Heart right ventricle (tissue), 16 donors: Measurements from ENCODE around the gene CDH23. TPM values are rescaled to one million over a fixed set of nuclear protein-coding genes. Genes with fewer than 3 reads are reported as not detected.
A peak's percentile ranks its signal among the peaks of the same experiment; 100 is the strongest.

Source experiments
- ATAC-seq, 8 donors: fragments of 200-7000 bp; cut with Tn5 transposase; one replicate each; pipeline ENCODE4 v1.9.1; 2020; ENCODE audit warnings: mild to moderate bottlenecking in 8 of 8, moderate library complexity in 8 of 8, moderate number of reproducible peaks in 1 of 8
- DNase-seq, 2 donors: peaks; one replicate each; pipeline ENCODE4 v3.0.0-alpha.2; 2020
- H3K27ac ChIP-seq, 10 donors: fragments of 200-600 bp; sonication (generic) in 2 of 10; one replicate each; pipeline versions ENCODE4 v1.5.0 to v1.8.0; 2020 to 2022; ENCODE audit warnings: mild to moderate bottlenecking in 3 of 10
- H3K27me3 ChIP-seq, 7 donors: fragments of 200-600 bp; one replicate each; pipeline ENCODE4 v1.8.0; 2021 to 2022; ENCODE audit warnings: mild to moderate bottlenecking in 2 of 7
- H3K36me3 ChIP-seq, 9 donors: fragments of 200-600 bp; sonication (generic) in 1 of 9; one replicate each; pipeline versions ENCODE4 v1.5.0 to v1.8.0; 2020 to 2022; ENCODE audit warnings: mild to moderate bottlenecking in 2 of 9
- H3K4me1 ChIP-seq, 9 donors: fragments of 200-600 bp; sonication (generic) in 1 of 9; one replicate each; pipeline versions ENCODE4 v1.5.0 to v1.8.0; 2020 to 2022; ENCODE audit warnings: mild to moderate bottlenecking in 4 of 9
- H3K4me3 ChIP-seq, 10 donors: fragments of 200-600 bp; sonication (generic) in 2 of 10; one replicate each; pipeline versions ENCODE4 v1.5.0 to v1.8.0; 2020 to 2022; ENCODE audit warnings: mild to moderate bottlenecking in 7 of 10, moderate library complexity in 2 of 10
- H3K9me3 ChIP-seq, 11 donors: fragments of 200-600 bp in 10 of 11; sonication (generic) in 2 of 11; one replicate each; pipeline versions ENCODE4 v1.5.0 to v1.8.0; 2013 to 2022; ENCODE audit warnings: mild to moderate bottlenecking in 2 of 11, control low read depth in 1 of 11, moderate library complexity in 1 of 11
- CTCF ChIP-seq, 9 donors: fragments of 200-600 bp; sonication (generic) in 2 of 9; IDR thresholded peaks; one replicate each; pipeline versions ENCODE4 v1.5.0 to v1.8.0; 2021 to 2022; ENCODE audit warnings: antibody characterized with exemption in 9 of 9, mild to moderate bottlenecking in 5 of 9, moderate library complexity in 1 of 9
- WGBS, 2 donors: extraction: QIAGEN DNeasy Blood & Tissue Kit; methylation state at CpG; one replicate each; pipeline ENCODE4 v1.1.7; 2013; ENCODE audit warnings: inconsistent platforms in 1 of 2; 5-methylcytosine and 5-hydroxymethylcytosine counted together
- intact Hi-C, 10 donors: fragments of 100-400 bp; cut with DNase I; formaldehyde crosslinking; loops; one replicate each; pipeline versions ENCODE4 v1.11.1 to v1.14.2; 2022
- polyA plus RNA-seq, 2 donors: library from polyadenylated mRNA; stranded (reverse); fragments of 200-250 nt; gene quantifications; one replicate each; pipeline ENCODE4 v1.2.3, GENCODE V29; 2013
- total RNA-seq, 10 donors: library from RNA; stranded (reverse); fragmentation: NEBNext Ultra II Directional in 3 of 10; extraction: Animal tissue kit (Norgen Biotek cat#: 25700) in 3 of 10; gene quantifications; one replicate each; pipeline versions ENCODE4 v1.2.1 to v1.2.4, GENCODE V29; 2021 to 2023
- donor health status: Arrhythmogenic right ventricular cardiomyopathy.
- donor health status: ischemic (EF 13 %, LVEDD 7.1; RV severe dilation, severe dysfunction).
- donor health status: healthy with polysubstance abuse.
- donor health status: DM: no; HTN: yes; CAD: no.
- donor health status: DM: no; HTN: no; CAD: no.
- donor health status: ischemic (EF 25% LVEDD 6.9; RV normal size, moderate dysfunction).
- donor health status: ischemic (EF 25% LVEDD 5.7; RV mildly dilated, moderate dysfunction).
- donor health status: healthy.
- donor health status: DM: yes; HTN: yes; CAD: no.
- donor health status: Ischemic cardiomyopathy.
- donor health status: ischemic (EF 35%, LVEDD 5.7; RV mildly dilated, moderate dysfunction).
- donor health status: nonischemic (EF 11% LVEDD 7.7; RV severe dilation, severe dysfunction).
- donor health status: DM: yes; HTN: yes; CAD: no.
- donor health status: PGD.
- donor health status: ischemic (EF 29% LVEDD 5.4; RV normal size, mild dysfunction).
- donor health status: nonischemic (EF 23%, LVEDD 6.1; RV moderate dilation, normal function).

Gene CDH23
- total and polyA plus RNA-seq, 12 donors, result 1.1 to 7.7 (median 4.6) TPM

- ATAC-seq (no peak), DNase-seq (no peak)
- peaks cover 0 to 22% (median 4%) of the 10 kb centered on the region in 9 donors for H3K4me1 ChIP-seq
- intact Hi-C loops, result loop anchor here in 9 of 10 donors (5.0 to 10.0 kb wide), 10 partner anchors 60 to 513 kb away; no protein-coding TSS in a partner anchor
- no peaks in the 10 kb centered on the region for H3K27me3 ChIP-seq
- no peak overlapping the region for H3K27ac ChIP-seq
- 92 to 95% methylated on average over 2 of the region's 2 CpGs for WGBS, 2 donors
- H3K9me3 ChIP-seq, result no peaks in the 10 kb centered on the region
- no peak overlapping the region for H3K4me3 ChIP-seq
- no peaks in the 10 kb centered on the region for H3K36me3 ChIP-seq
- no peak for TF ChIP-seq CTCF (IDR thresholded peaks at IDR 0.05)
Measured at GRCh38 chr10:71382028-71382427, 14.7 kb upstream of the CDH23 start.

GRCh38 chr10:71382757-71383156 is 14.0 kb upstream of the CDH23 start:
- H3K36me3 ChIP-seq, result no peaks in the 10 kb centered on the region
- H3K9me3 ChIP-seq, result no peaks in the 10 kb centered on the region
- DNase-seq, result no peak
- no peak for ATAC-seq
- no peak overlapping the region for H3K27ac ChIP-seq
- WGBS, 2 donors, result 95 to 100% methylated on average over 1 of the region's 1 CpG
- H3K4me3 ChIP-seq, result no peak overlapping the region
- no peaks in the 10 kb centered on the region for H3K27me3 ChIP-seq
- H3K4me1 ChIP-seq, result peaks cover 0 to 18% (median under 1%) of the 10 kb centered on the region in 9 donors
- no peak for TF ChIP-seq CTCF (IDR thresholded peaks at IDR 0.05)
- intact Hi-C loops, result loop anchor here in 9 of 10 donors (5.0 to 10.0 kb wide), 10 partner anchors 60 to 512 kb away; no protein-coding TSS in a partner anchor

- DNase-seq (peak; percentile 69 to 79), ATAC-seq (peak; percentile 56 to 95 (median 91))
- H3K4me3 ChIP-seq, result no peak overlapping the region
- peaks cover 0 to 4% (median 0%) of the 10 kb centered on the region in 9 donors for H3K4me1 ChIP-seq
- no peak overlapping the region for H3K27ac ChIP-seq
- no peaks in the 10 kb centered on the region for H3K9me3 ChIP-seq
- no peaks in the 10 kb centered on the region for H3K27me3 ChIP-seq
- peak; percentile 71 to 95 (median 90) for TF ChIP-seq CTCF (IDR thresholded peaks at IDR 0.05)
- no peaks in the 10 kb centered on the region for H3K36me3 ChIP-seq
- 22 to 25% methylated on average over 10 of the region's 10 CpGs for WGBS, 2 donors
- intact Hi-C loops, result loop anchor here in 9 of 10 donors (5.0 to 10.0 kb wide), 10 partner anchors 62 to 511 kb away; no protein-coding TSS in a partner anchor
Measured at GRCh38 chr10:71383972-71384687, 12.6 kb upstream of the CDH23 start.

- Histone ChIP-seq H3K27me3 (peaks cover 0 to 16% (median 0%) of the 10 kb centered on the region in 7 donors), H3K4me3 (no peak overlapping the region), H3K4me1 (peaks cover 0 to 5% (median 0%) of the 10 kb centered on the region in 9 donors), H3K9me3 (no peaks in the 10 kb centered on the region), H3K27ac (no peak overlapping the region), H3K36me3 (no peaks in the 10 kb centered on the region)
- 87 to 93% methylated on average over 5 of the region's 5 CpGs for WGBS, 2 donors
- DNase-seq (no peak), ATAC-seq (no peak)
- TF ChIP-seq CTCF (IDR thresholded peaks at IDR 0.05), result no peak
- intact Hi-C loops, result loop anchor here in 4 of 10 donors (2.0 to 10.0 kb wide), 4 partner anchors 41 to 507 kb away; no protein-coding TSS in a partner anchor
Measured at GRCh38 chr10:71388171-71388570, 8.5 kb upstream of the CDH23 start.
